ENCODE data around the gene GET3. TPM values are rescaled to one million over a fixed set of nuclear protein-coding genes. Genes with fewer than 3 reads are reported as not detected.
A peak's percentile ranks its signal among the peaks of the same experiment; 100 is the strongest.
"Not testable (repeated sequence)": the region's sequence is repeated elsewhere in the genome, so short reads cannot be mapped to it uniquely, and the experiment has no call there.

The GET3 gene
- polyA plus RNA-seq, 2 of the 4 experiments (the other 2 are of a cell fraction) = 87.0 to 91.7 TPM

DNA sequence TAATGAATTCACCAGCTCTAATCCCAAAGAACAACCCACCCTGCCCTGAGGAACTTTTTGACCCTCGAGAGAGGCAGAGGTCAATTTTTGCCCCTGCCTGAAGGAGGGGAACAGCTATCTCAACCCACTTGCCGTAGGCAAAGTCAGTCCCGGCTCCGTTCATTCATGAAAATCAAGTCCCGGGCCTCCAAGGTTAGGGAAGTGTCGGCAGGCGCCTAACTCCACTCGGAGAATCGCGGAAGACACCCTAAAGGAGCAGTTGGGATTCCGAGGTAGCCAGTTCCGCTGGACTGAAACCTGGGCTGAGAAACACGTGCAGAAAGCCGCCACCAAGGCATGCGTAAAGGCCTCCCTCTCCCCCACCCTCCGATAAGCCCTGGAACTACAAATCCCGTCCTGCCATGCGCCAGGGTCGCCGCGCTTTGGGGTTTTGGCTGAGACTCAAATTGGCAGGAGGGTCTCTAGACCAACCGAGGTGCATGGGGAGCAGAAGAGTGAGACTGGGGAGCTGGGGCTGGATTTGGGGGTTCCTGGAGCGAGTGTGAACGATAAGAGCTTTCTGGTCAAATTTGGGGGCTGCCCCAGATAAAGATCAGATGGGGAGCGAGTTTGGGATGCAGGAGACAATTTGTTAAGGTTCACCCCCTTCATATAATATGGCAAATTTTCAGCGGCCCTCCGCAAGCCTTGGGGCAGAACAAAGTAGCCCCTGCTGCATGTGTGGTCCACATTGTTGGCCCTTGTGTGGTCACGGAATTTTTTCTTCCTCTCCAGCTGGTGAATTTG is 13.5 kb upstream of the GET3 start, which contains the start of gene TNPO2:
TSS of gene TNPO2 (minus strand) at position 292 of the 786 bp plus-strand sequence. CDS start 2,955 bp downstream, outside the sequence.
- H3K4me2 ChIP-seq = peak within 1 kb of the TSS; percentile 92
- peak within 1 kb of the TSS; percentile 91 to 99 for H3K27ac ChIP-seq
- ATAC-seq = peak; percentile 79 to 83
- FAIRE-seq = no peak
- peak in 1 of 2 experiments; percentile 38; a peak in 1 of 5 replicates for TF ChIP-seq JUN (IDR thresholded peaks at IDR 0.05)
- peak; percentile 21; the same call in 1 of the 2 replicates for TF ChIP-seq PHF8 (IDR thresholded peaks at IDR 0.05; ENCODE audit: borderline replicate concordance, low read depth)
- peak; percentile 92 for TF ChIP-seq MAX (IDR thresholded peaks at IDR 0.05)
- TF ChIP-seq E2F6 (IDR thresholded peaks at IDR 0.05; ENCODE audit: borderline replicate concordance, low read depth) = peak; percentile 66
- no peak for TF ChIP-seq ELK1 (IDR thresholded peaks at IDR 0.05; ENCODE audit: low read depth, low read length)
- 0 out of 2 replicates have a peak, but pooled peaks have one; percentile 36 for TF ChIP-seq TP53 (CRISPR knock-in tag; IDR thresholded peaks at IDR 0.05)
- peak; percentile 82; the same call in 1 of the 2 replicates for TF ChIP-seq MYC (IDR thresholded peaks at IDR 0.05; ENCODE audit: borderline replicate concordance, low read length)
- peak; percentile 39; the same call in 1 of the 2 replicates for TF ChIP-seq POLR2A (IDR thresholded peaks at IDR 0.05; ENCODE audit: low read length)
- TF ChIP-seq FOSL2 (IDR thresholded peaks at IDR 0.05) = no peak
- TF ChIP-seq FOSL2 (CRISPR knock-in tag; IDR thresholded peaks at IDR 0.05) = no peak
- POLR2A ChIA-PET = interaction anchor here (0.6 to 1.5 kb wide), 2 partner anchors 10 to 30 kb away, joined by 4 to 16 read pairs; partner anchors contain the start of gene TRIR
- CTCF ChIA-PET = interaction anchor here (0.7 to 3.3 kb wide), 8 partner anchors 10 to 124 kb away, joined by 3 to 11 read pairs (median 5); no protein-coding TSS in a partner anchor
- peaks cover 10% of the 10 kb centered on the region; the same call in 1 of the 3 replicates for H3K4me1 ChIP-seq
- peak within 1 kb of the TSS; percentile 76 for H3K4me3 ChIP-seq
- 21% methylated on average over 11 of the region's 28 CpGs for WGBS (ENCODE audit: missing lambda C conversion rate)
- no peaks in the 10 kb centered on the region for H3K9me3 ChIP-seq
- peak; percentile 60 to 74 for DNase-seq (ENCODE audit: low read depth in 1 of 2, low spot score in 1 of 2)

DNA sequence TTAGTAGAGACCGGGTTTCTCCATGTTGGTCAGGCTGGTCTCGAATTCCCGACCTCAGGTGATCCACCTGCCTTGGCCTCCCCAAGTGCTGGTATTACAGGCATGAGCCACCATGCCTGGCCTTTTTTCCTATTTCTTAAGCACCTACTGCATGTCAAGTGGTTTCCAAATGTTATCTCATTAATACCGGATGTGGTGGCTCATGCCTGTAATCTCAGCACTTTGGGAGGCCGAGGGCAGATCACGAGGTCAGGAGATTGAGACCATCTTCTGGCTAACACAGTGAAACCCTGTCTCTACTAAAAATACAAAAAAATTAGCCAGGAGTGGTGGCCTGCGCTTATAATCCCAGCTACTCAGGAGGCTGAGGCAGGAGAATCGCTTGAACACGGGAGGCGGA is 11.7 kb upstream of the GET3 start:
- POLR2A ChIA-PET, H3K27ac ChIP-seq: not testable (repeated sequence)

GRCh38 chr19:12726988-12727316 is 10.3 kb upstream of the GET3 start:
- DNase-seq (ENCODE audit: low read depth in 1 of 2, low spot score in 1 of 2) = no peak
- Histone ChIP-seq H3K27ac (no peak overlapping the region), H3K9me3 (no peaks in the 10 kb centered on the region), H3K4me2 (no peak overlapping the region), H3K4me3 (no peak overlapping the region), H3K4me1 (peaks cover under 1% of the 10 kb centered on the region; the same call in 1 of the 3 replicates)
- ChIA-PET CTCF (interaction anchor here (0.6 to 1.6 kb wide), 5 partner anchors 10 to 1892 kb away, joined by 3 to 5 read pairs (median 3); no protein-coding TSS in a partner anchor), POLR2A (no interaction called here)
- ATAC-seq = no peak
- FAIRE-seq = no peak
- WGBS (ENCODE audit: missing lambda C conversion rate) = 100% methylated on average over 2 of the region's 2 CpGs
- TF ChIP-seq JUN (IDR thresholded peaks at IDR 0.05) (no peak), RAD21 (conservative IDR thresholded peaks at IDR 0.05 in 1 of 2, IDR thresholded peaks at IDR 0.05 in 1 of 2) (no peak), POLR2AphosphoS2 (conservative IDR thresholded peaks at IDR 0.05; ENCODE audit: low read length) (no peak), CHD4 (IDR thresholded peaks at IDR 0.05; ENCODE audit: borderline replicate concordance) (no peak), HEYL (CRISPR knock-in tag; IDR thresholded peaks at IDR 0.05) (no peak), MYC (IDR thresholded peaks at IDR 0.05; ENCODE audit: borderline replicate concordance, low read length) (no peak), GATA3 (IDR thresholded peaks at IDR 0.05; ENCODE audit: borderline replicate concordance) (no peak), ZFP36 (IDR thresholded peaks at IDR 0.05; ENCODE audit: borderline replicate concordance, partially characterized antibody) (no peak), RNF2 (IDR thresholded peaks at IDR 0.05; ENCODE audit: borderline replicate concordance, low read depth) (no peak), EHMT2 (IDR thresholded peaks at IDR 0.05; ENCODE audit: low read depth) (no peak), HOXB5 (CRISPR knock-in tag; IDR thresholded peaks at IDR 0.05) (no peak), JUNB (IDR thresholded peaks at IDR 0.05) (no peak)
- TF ChIP-seq, protein P1, sequence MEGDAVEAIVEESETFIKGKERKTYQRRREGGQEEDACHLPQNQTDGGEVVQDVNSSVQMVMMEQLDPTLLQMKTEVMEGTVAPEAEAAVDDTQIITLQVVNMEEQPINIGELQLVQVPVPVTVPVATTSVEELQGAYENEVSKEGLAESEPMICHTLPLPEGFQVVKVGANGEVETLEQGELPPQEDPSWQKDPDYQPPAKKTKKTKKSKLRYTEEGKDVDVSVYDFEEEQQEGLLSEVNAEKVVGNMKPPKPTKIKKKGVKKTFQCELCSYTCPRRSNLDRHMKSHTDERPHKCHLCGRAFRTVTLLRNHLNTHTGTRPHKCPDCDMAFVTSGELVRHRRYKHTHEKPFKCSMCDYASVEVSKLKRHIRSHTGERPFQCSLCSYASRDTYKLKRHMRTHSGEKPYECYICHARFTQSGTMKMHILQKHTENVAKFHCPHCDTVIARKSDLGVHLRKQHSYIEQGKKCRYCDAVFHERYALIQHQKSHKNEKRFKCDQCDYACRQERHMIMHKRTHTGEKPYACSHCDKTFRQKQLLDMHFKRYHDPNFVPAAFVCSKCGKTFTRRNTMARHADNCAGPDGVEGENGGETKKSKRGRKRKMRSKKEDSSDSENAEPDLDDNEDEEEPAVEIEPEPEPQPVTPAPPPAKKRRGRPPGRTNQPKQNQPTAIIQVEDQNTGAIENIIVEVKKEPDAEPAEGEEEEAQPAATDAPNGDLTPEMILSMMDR (IDR thresholded peaks at IDR 0.05) = no peak

More for the DNA sequence above, 11.7 kb upstream of the GET3 start:
- H3K9me3 ChIP-seq; FAIRE-seq; H3K4me2 ChIP-seq; H3K4me3 ChIP-seq; H3K4me1 ChIP-seq; DNase-seq (ENCODE audit: low read depth in 1 of 2, low spot score in 1 of 2); ATAC-seq: not testable (repeated sequence)
- 95% methylated on average over 10 of the region's 10 CpGs for WGBS (ENCODE audit: missing lambda C conversion rate)
- CTCF ChIA-PET = interaction anchor here (0.9 kb wide), 1 partner anchor 32 kb away, joined by 4 read pairs; no protein-coding TSS in a partner anchor

Data from A549 (cell line).